Measurements from ENCODE around the gene PLA2G2D.

GRCh38 chr1:20093940-20094391, 25.4 kb downstream of the PLA2G2D start:
- TF ChIP-seq CTCF (IDR thresholded peaks at IDR 0.05; ENCODE audit: insufficient read depth, low read length) (no peak), POLR2AphosphoS5 (IDR thresholded peaks at IDR 0.05; ENCODE audit: low read depth) (no peak), SPI1 (IDR thresholded peaks at IDR 0.05; ENCODE audit: borderline replicate concordance, low read depth) (no peak)

All from HL-60 (cell line).